H1 (cell line): ENCODE data around the gene CRISPLD2. TPM values are rescaled to one million over a fixed set of nuclear protein-coding genes. Genes with fewer than 3 reads are reported as not detected.

ENCODE experiments used
- CTCF ChIA-PET: fragments of 300-600 bp; sonication (Branson Sonifier 250); formaldehyde crosslinking; loops from one replicate; lab custom pipeline; 2021; ENCODE audit not compliant: partially characterized antibody; lab: Charles Lee
- POLR2A ChIA-PET: fragments of 300-600 bp; sonication (Branson Sonifier 250); formaldehyde crosslinking; loops from one replicate; lab custom pipeline; 2021; ENCODE audit warnings: inconsistent platforms; ENCODE audit not compliant: partially characterized antibody; lab: Charles Lee
- DNase-seq, 2 experiments: peaks; one replicate each; pipeline versions ENCODE4 v3.0.0 to v3.0.0-alpha.2; 2010 to 2022; ENCODE audit warnings: low spot score in 2 of 2, low read depth in 1 of 2, mixed read lengths in 1 of 2
- FAIRE-seq: peaks from 2 replicates; lab custom pipeline; 2011; peaks lifted over from hg19 to GRCh38; lab: Jason Lieb, UNC
- H2AFZ ChIP-seq: 2 replicates; pipeline ENCODE4 v1.8.1; 2012; ENCODE audit warnings: low read length, inconsistent platforms
- H2AK5ac ChIP-seq: 2 replicates; pipeline ENCODE4 v1.6.1; 2013; ENCODE audit warnings: low read depth, low read length
- H2BK120ac ChIP-seq: replicated peaks from 2 replicates; pipeline ENCODE3; 2013; ENCODE audit warnings: low read depth, low read length, inconsistent platforms
- H2BK12ac ChIP-seq: 2 replicates; pipeline ENCODE4 v1.6.1; 2013; ENCODE audit warnings: low read depth, low read length
- H2BK15ac ChIP-seq: 2 replicates; pipeline ENCODE4 v1.6.1; 2013; ENCODE audit warnings: low read length
- H2BK20ac ChIP-seq: 2 replicates; pipeline ENCODE4 v1.6.1; 2013; ENCODE audit warnings: low read length
- H2BK5ac ChIP-seq: 2 replicates; pipeline ENCODE4 v1.6.1; 2013; ENCODE audit warnings: low read depth, low read length
- H3K14ac ChIP-seq: 2 replicates; pipeline ENCODE4 v1.6.1; 2013; ENCODE audit warnings: inconsistent platforms; ENCODE audit not compliant: insufficient read length
- H3K18ac ChIP-seq: 2 replicates; pipeline ENCODE4 v1.6.1; 2013; ENCODE audit warnings: low read length; ENCODE audit errors: extremely low read depth
- H3K23ac ChIP-seq: 2 replicates; pipeline ENCODE4 v1.6.1; 2013; ENCODE audit warnings: inconsistent platforms; ENCODE audit not compliant: insufficient read length
- H3K23me2 ChIP-seq: 2 replicates; pipeline ENCODE4 v1.6.1; 2013; ENCODE audit warnings: low read depth, low read length
- H3K27ac ChIP-seq: 2 replicates; pipeline ENCODE4 v1.6.1; 2011; ENCODE audit warnings: low read depth, low read length, inconsistent platforms
- H3K27me3 ChIP-seq, 4 experiments: replicated peaks in 1 of 4; 1 replicate in 1 of 4; 2 replicates in 3 of 4; pipeline versions ENCODE4 v1.6.1 to v1.8.1; 2011 to 2013; ENCODE audit warnings: low read length in 3 of 4, mild to moderate bottlenecking in 3 of 4, inconsistent platforms in 2 of 4, mixed read lengths in 2 of 4, moderate library complexity in 1 of 4; ENCODE audit not compliant: control insufficient read depth in 3 of 4, insufficient read depth in 3 of 4; ENCODE audit errors: extremely low read depth in 1 of 4
- H3K36me3 ChIP-seq, 4 experiments: 2 replicates each; pipeline versions ENCODE4 v1.6.1 to v1.8.1; 2011 to 2013; ENCODE audit warnings: mild to moderate bottlenecking in 4 of 4, low read length in 3 of 4, moderate library complexity in 2 of 4, control low read depth in 1 of 4, inconsistent platforms in 1 of 4; ENCODE audit not compliant: insufficient read depth in 4 of 4, control insufficient read depth in 2 of 4
- H3K4ac ChIP-seq: replicated peaks from 2 replicates; pipeline ENCODE3; 2013; ENCODE audit warnings: low read length, low read depth, mixed read lengths, inconsistent platforms; ENCODE audit not compliant: insufficient read length
- H3K4me1 ChIP-seq, 4 experiments: replicated peaks in 1 of 4; 1 replicate in 1 of 4; 2 replicates in 3 of 4; pipeline versions ENCODE4 v1.6.1 to v1.8.1; 2011 to 2013; ENCODE audit warnings: low read length in 3 of 4, inconsistent platforms in 2 of 4, mixed read lengths in 1 of 4; ENCODE audit not compliant: insufficient read depth in 4 of 4, control insufficient read depth in 3 of 4
- H3K4me2 ChIP-seq, 2 experiments: 2 replicates each; pipeline versions ENCODE4 v1.6.1 to v1.8.1; 2011 to 2013; ENCODE audit warnings: low read depth in 2 of 2, low read length in 2 of 2, control low read depth in 1 of 2, inconsistent platforms in 1 of 2, mild to moderate bottlenecking in 1 of 2; ENCODE audit not compliant: insufficient read depth in 1 of 2
- H3K4me3 ChIP-seq, 4 experiments: fragments of 200-600, 300-600 bp in 1 of 4; sonication (generic), shearing (Covaris generic), sonication (Bioruptor Twin) in 1 of 4; 2 replicates each; pipeline versions ENCODE4 v1.5.1 to v1.8.1; 2011 to 2016; ENCODE audit warnings: low read length in 4 of 4, low read depth in 3 of 4, control low read depth in 2 of 4, inconsistent platforms in 2 of 4, mild to moderate bottlenecking in 2 of 4, mixed read lengths in 1 of 4, moderate library complexity in 1 of 4; ENCODE audit not compliant: insufficient read depth in 2 of 4; ENCODE audit errors: extremely low read depth in 1 of 4
- H3K56ac ChIP-seq: replicated peaks from 2 replicates; pipeline ENCODE3; 2013; ENCODE audit warnings: low read depth, mild to moderate bottlenecking, mixed read lengths, low read length, inconsistent platforms; ENCODE audit not compliant: insufficient read length
- H3K79me1 ChIP-seq: 2 replicates; pipeline ENCODE4 v1.6.1; 2013; ENCODE audit warnings: low read depth, low read length, control low read depth
- H3K79me2 ChIP-seq, 2 experiments: 2 replicates each; pipeline versions ENCODE4 v1.6.1 to v1.8.1; 2012 to 2013; ENCODE audit warnings: low read length in 2 of 2, mild to moderate bottlenecking in 2 of 2, inconsistent platforms in 1 of 2; ENCODE audit not compliant: insufficient read depth in 2 of 2, control insufficient read depth in 1 of 2
- H3K9ac ChIP-seq, 4 experiments: replicated peaks in 1 of 4; 1 replicate in 1 of 4; 2 replicates in 3 of 4; pipeline versions ENCODE4 v1.6.1 to v1.8.1; 2011 to 2013; ENCODE audit warnings: low read depth in 3 of 4, low read length in 3 of 4, control low read depth in 2 of 4, mild to moderate bottlenecking in 2 of 4, moderate library complexity in 2 of 4, inconsistent platforms in 1 of 4; ENCODE audit errors: extremely low read depth in 1 of 4
- H3K9me3 ChIP-seq, 2 experiments: 2 replicates each; pipeline versions ENCODE4 v1.6.1 to v1.8.1; 2012 to 2013; ENCODE audit warnings: mild to moderate bottlenecking in 2 of 2, moderate library complexity in 2 of 2, control low read depth in 1 of 2, inconsistent platforms in 1 of 2, low read depth in 1 of 2, low read length in 1 of 2, mixed read lengths in 1 of 2; ENCODE audit not compliant: insufficient read depth in 2 of 2
- H4K20me1 ChIP-seq, 2 experiments: replicated peaks in 1 of 2; 2 replicates each; pipeline versions ENCODE3 to v1.8.1; 2011 to 2013; ENCODE audit warnings: inconsistent platforms in 2 of 2, low read length in 2 of 2, mild to moderate bottlenecking in 1 of 2; ENCODE audit not compliant: insufficient read depth in 2 of 2, control insufficient read depth in 1 of 2
- H4K5ac ChIP-seq: 2 replicates; pipeline ENCODE4 v1.6.1; 2013; ENCODE audit warnings: low read length, low read depth, mixed read lengths, inconsistent platforms; ENCODE audit not compliant: insufficient read length
- H4K8ac ChIP-seq: 2 replicates; pipeline ENCODE4 v1.8.0; 2013; ENCODE audit warnings: mild to moderate bottlenecking, moderate library complexity, low read length, inconsistent platforms; ENCODE audit not compliant: insufficient read depth; ENCODE audit errors: extremely low read depth
- H4K91ac ChIP-seq: replicated peaks from 2 replicates; pipeline ENCODE3; 2013; ENCODE audit warnings: low read length, mixed read lengths, inconsistent platforms; ENCODE audit not compliant: insufficient read length
- BACH1 ChIP-seq: IDR thresholded peaks from 2 replicates; pipeline ENCODE4 v1.6.1; 2012; ENCODE audit warnings: low read length, improper control_type of control experiment
- CTBP2 ChIP-seq: IDR thresholded peaks from 2 replicates; pipeline ENCODE4 v1.7.0; 2011; ENCODE audit warnings: borderline replicate concordance, mild to moderate bottlenecking, moderate library complexity, mixed read lengths, low read length; ENCODE audit not compliant: insufficient read depth, insufficient read length
- EGR1 ChIP-seq: IDR thresholded peaks from 2 replicates; pipeline ENCODE4 v1.6.1; 2011; ENCODE audit warnings: low read depth, low read length, borderline replicate concordance
- HDAC2 ChIP-seq, 2 experiments: fragments of 300-600 bp in 1 of 2; sonication (generic) in 1 of 2; IDR thresholded peaks; 2 replicates each; pipeline ENCODE4 v1.6.1; 2011 to 2012; ENCODE audit warnings: low read depth in 2 of 2, low read length in 2 of 2, mild to moderate bottlenecking in 2 of 2, moderate library complexity in 2 of 2, borderline replicate concordance in 1 of 2, inconsistent platforms in 1 of 2
- KDM1A ChIP-seq: fragments of 200-600, 300-600 bp; sonication (generic); IDR thresholded peaks from 2 replicates; pipeline ENCODE4 v1.7.1; 2016; ENCODE audit warnings: mild to moderate bottlenecking, low read length, borderline replicate concordance
- KDM5A ChIP-seq: fragments of 200-600 bp; IDR thresholded peaks from 2 replicates; pipeline ENCODE4 v1.7.1; 2012; ENCODE audit warnings: mild to moderate bottlenecking, low read length, inconsistent platforms, mixed read lengths
- NRF1 ChIP-seq: IDR thresholded peaks from 2 replicates; pipeline ENCODE4 v1.6.1; 2011; ENCODE audit warnings: mild to moderate bottlenecking, low read depth, low read length, improper control_type of control experiment
- RFX5 ChIP-seq: IDR thresholded peaks from 2 replicates; pipeline ENCODE4 v1.6.1; 2011; ENCODE audit warnings: low read depth, low read length, improper control_type of control experiment, borderline replicate concordance
- SIRT6 ChIP-seq: IDR thresholded peaks from one replicate; pipeline ENCODE4 v1.7.1; 2012; ENCODE audit warnings: low read length, inconsistent platforms
- TAF7 ChIP-seq: optimal IDR thresholded peaks from 2 replicates; pipeline ENCODE3; 2011; ENCODE audit warnings: low read depth, mild to moderate bottlenecking, inconsistent platforms, low read length, moderate library complexity, borderline replicate concordance
- TBP ChIP-seq: IDR thresholded peaks from 2 replicates; pipeline ENCODE4 v1.6.1; 2011; ENCODE audit warnings: low read depth, low read length, improper control_type of control experiment
- TEAD4 ChIP-seq: IDR thresholded peaks from 2 replicates; pipeline ENCODE4 v1.6.1; 2012; ENCODE audit warnings: low read depth, low read length, inconsistent platforms, mixed read lengths
- WGBS, 2 experiments: shearing (Covaris generic) in 1 of 2; methylation state at CpG; one replicate each; pipeline versions ENCODE4 v1.1.6 to v1.1.7; 2013 to 2015; ENCODE audit warnings: low lambda C conversion rate in 2 of 2, mixed read lengths in 2 of 2, inconsistent platforms in 1 of 2, low coverage in 1 of 2, missing lambda C conversion rate in 1 of 2; ENCODE audit not compliant: insufficient replicate concordance in 2 of 2, insufficient coverage in 1 of 2, insufficient read length in 1 of 2; ENCODE audit errors: extremely low coverage in 1 of 2, missing lambda C conversion rate in 1 of 2; 5-methylcytosine and 5-hydroxymethylcytosine counted together
- polyA plus RNA-seq, 7 experiments: library from polyadenylated mRNA; depleted of rRNA in 3 of 7; stranded (reverse) in 5 of 7; unstranded in 2 of 7; fragments of >200 nt in 5 of 7; fragments of 200-250 nt in 2 of 7; gene quantifications; 1 replicate in 5 of 7; 2 replicates in 1 of 7; 4 replicates in 1 of 7; pipeline versions ENCODE4 v1.2.1 to v1.2.3, GENCODE V29; 2011 to 2013; ENCODE audit warnings: missing spikeins in 2 of 7, mixed read lengths in 2 of 7
- total RNA-seq: library from RNA; stranded (reverse); fragmentation: NEBNext Ultra II Directional; extraction: Animal tissue kit (Norgen Biotek cat#: 25700); gene quantifications from 2 replicates; pipeline ENCODE4 v1.2.1, GENCODE V29; 2021

CRISPLD2 gene
- total and polyA plus RNA-seq, 2 of the 8 experiments (the other 6 are each of a cell fraction or from before 2014, with no cell fraction given): 2.7 to 5.1 TPM

DNA sequence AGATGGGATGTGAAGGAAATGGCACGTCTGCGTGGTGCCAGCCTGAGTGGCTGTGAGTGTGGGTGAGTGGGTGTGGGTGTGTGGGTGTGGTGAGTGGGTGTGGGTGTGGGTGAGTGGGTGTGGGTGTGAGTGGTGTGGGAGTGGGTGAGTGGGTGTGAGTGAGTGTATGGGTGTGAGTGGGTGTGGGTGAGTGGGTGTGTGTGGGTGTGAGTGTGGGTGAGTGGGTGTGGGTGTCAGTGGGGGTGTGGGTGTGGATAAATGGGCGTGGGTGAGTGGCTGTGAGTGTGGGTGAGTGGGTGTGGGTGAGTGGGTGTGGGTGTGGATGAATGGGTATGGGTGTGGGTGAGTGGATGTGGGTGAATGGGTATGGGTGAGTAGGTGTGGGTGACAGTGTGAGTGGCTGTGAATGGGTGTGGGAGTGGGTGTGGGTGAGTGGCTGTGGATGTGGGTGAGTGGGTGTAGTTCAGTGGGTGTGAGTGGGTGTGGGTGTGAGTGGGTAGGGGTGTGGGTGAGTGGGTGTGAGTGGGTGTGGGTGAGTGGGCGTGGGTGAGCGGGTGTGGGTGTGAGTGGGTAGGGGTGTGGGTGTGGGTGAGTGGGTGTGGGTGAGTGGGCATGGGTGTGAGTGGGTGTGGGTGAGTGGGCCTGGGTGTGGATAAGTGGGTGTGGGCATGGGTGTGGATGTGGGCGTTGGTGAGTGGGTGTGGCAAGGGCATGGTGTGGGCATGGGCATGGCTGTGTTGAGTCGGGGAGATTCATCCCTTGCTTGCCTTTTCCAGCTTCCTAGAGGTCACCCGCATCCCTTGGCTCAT, 110.7 kb downstream of the CRISPLD2 start:
- peaks cover 7% of the 10 kb centered on the region; the same call in 1 of the 2 replicates for H3K23me2 ChIP-seq
- H2BK20ac ChIP-seq: no peak overlapping the region
- peaks cover 0 to 2% of the 10 kb centered on the region in 2 experiments for H4K20me1 ChIP-seq
- H4K8ac ChIP-seq: peak overlapping the region; percentile 42; the same call in 1 of the 2 replicates
- DNase-seq (no peak), FAIRE-seq (no peak)
- H3K56ac ChIP-seq: peak overlapping the region; percentile 54
- no peaks in the 10 kb centered on the region for H3K36me3 ChIP-seq
- no peak overlapping the region for H3K18ac ChIP-seq
- no peak overlapping the region for H2AFZ ChIP-seq
- H4K91ac ChIP-seq: no peak overlapping the region
- no peak overlapping the region for H3K23ac ChIP-seq
- H2AK5ac ChIP-seq: no peak overlapping the region
- H3K4me1 ChIP-seq: no peaks in the 10 kb centered on the region
- no peaks in the 10 kb centered on the region for H3K79me1 ChIP-seq
- ChIA-PET POLR2A (interaction anchor here (0.7 kb wide), 1 partner anchor 11 kb away, joined by 3 read pairs; no protein-coding TSS in a partner anchor), CTCF (interaction anchor here (0.9 to 6.3 kb wide), 10 partner anchors 14 to 192 kb away, joined by 3 to 170 read pairs (median 4); no protein-coding TSS in a partner anchor)
- no peak overlapping the region for H3K4me3 ChIP-seq
- H3K79me2 ChIP-seq: no peaks in the 10 kb centered on the region
- H3K9ac ChIP-seq: no peak overlapping the region; a peak in 1 of 7 replicates
- H2BK12ac ChIP-seq: no peak overlapping the region
- no peak overlapping the region for H2BK5ac ChIP-seq
- no peak overlapping the region for H2BK120ac ChIP-seq
- no peak overlapping the region for H3K27ac ChIP-seq
- WGBS, 2 experiments: 89% methylated on average over 6 of the region's 8 CpGs; no CpG with 5 or more reads in 1 of the 2 experiments
- H3K27me3 ChIP-seq: no peaks in the 10 kb centered on the region
- no peak overlapping the region for H4K5ac ChIP-seq
- no peak overlapping the region for H3K4ac ChIP-seq
- H3K14ac ChIP-seq: no peak overlapping the region
- no peak overlapping the region for H3K4me2 ChIP-seq
- H3K9me3 ChIP-seq: 0 out of 4 replicates have a peak, but pooled peaks cover 0 to 3% of the 10 kb centered on the region in 2 experiments
- no peak overlapping the region for H2BK15ac ChIP-seq
- no peak for TF ChIP-seq CTBP2
- no peak for TF ChIP-seq KDM1A
- TF ChIP-seq BACH1: peak; percentile 48
- TF ChIP-seq TAF7: no peak
- TF ChIP-seq NRF1: no peak
- TF ChIP-seq TEAD4: no peak
- peak in 1 of 2 experiments; percentile 50; a peak in 2 of 4 replicates for TF ChIP-seq HDAC2 (IDR thresholded peaks at IDR 0.05; ENCODE audit: borderline replicate concordance in 1 of 2, low read depth in 2 of 2, low read length in 2 of 2)
- TF ChIP-seq RFX5: no peak
- no peak for TF ChIP-seq EGR1
- no peak for TF ChIP-seq TBP
- no peak for TF ChIP-seq KDM5A
- no peak for TF ChIP-seq SIRT6
